AG20443 (cell line): ENCODE results near the gene ABHD2.
A peak's percentile ranks its signal among the peaks of the same experiment; 100 is the strongest.

Source experiments
- DNase-seq: peaks from one replicate; pipeline ENCODE4 v3.0.0; 2012; ENCODE audit warnings: low spot score, mixed read lengths

ABHD2 gene

DNA sequence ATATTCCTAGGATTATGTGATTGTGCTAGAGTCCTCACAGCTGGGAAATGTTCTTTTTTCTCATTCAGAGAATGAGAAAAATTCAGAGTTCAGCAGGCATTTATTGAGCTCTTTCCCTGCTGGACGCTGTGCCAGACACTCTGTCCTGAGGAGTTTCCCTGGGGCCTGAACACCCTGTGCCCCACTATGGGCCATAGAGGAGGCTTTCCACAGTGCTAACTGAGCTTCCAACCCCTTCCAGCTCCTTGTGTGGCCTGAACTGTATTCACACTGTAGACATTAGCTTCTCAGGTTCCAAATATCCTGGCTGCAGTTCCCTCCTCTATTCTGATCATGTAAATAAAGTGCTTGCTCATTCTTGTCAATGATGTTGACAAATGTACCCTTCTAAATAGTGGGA, 10.0 kb downstream of the ABHD2 start:
- DNase-seq, result no peak

DNA sequence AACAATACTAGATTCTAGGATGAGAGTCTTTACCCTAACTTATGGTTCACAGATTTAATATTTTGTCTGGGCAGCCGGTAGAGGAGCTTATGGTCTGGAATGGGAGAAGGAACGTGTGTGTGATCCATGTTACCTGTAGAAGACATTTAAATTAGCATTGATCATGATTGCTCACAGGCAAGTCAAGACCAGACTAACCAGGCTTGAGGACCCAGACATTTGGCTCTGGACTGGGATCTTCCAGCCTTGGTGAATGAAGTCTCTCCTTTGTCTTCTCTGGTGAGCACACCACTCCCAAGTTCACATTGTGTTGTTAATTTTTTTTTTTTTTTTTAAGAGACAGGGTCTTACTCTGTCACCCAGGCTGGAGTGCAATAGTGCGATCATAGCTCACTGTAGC, 11.7 kb downstream of the ABHD2 start:
- DNase-seq, result no peak

DNA sequence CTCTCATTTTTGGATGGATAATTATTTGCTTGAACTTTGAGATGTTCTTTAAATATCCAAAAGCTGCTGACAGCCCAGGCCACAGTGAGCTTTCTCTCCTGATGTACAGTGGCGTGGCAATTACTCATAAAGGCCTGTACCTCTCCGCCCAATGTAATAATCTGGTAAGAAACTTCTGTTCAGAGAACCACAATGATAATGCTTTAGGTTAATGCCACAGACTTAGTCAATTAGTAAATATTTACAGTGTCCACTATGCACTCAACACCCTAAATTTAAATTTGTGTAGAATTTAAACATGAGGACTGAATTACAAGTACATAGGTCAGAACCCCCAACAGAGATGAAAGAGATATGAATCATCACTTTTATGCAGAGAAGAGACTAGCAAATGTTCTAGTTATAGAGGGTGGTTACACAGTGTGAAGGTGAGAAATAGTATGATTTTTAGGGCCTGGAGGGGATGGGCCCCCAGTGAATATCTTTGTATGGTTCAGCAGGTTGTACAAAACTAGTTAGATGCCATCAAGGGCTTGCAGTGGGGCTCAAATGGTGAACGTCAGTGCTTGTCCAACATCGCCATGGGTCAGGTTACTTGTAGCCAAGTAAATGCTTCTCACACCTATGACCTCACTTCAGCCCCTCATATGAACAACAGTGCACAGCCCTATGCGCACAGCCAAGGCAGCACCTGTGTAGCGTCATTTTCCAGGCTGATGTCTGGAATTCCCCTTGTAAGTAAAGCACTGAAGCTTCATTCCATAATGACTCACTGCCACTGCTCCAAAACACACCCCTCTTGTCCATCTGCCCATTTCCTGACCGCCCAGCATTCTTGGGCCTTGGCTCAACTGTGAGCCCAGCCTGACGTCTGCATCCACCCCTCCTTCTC, 13.3 kb downstream of the ABHD2 start:
- peak; percentile 93 for DNase-seq

- DNase-seq, result no peak
Observed at GRCh38 chr15:89103481-89104171, 15.4 kb downstream of the ABHD2 start.

DNA sequence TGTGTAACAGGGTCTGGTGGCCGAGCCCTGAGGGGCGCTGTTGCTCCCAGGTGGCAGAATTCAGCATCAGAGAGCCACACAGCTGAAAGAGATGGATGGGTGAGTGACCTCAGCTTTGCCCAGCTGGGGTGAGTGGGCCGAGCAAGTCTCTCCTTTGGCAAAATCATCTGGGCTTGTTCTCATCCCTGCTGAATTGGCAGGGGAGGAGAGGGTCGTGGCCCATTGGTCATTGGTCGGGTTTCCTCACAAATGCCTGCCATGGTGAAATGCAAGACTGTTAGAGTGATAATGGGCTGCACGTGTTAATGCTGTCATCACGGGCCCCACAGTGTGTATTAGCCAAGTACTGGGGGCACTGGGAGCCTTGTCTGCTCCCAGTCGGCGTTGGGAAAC, 15.9 kb downstream of the ABHD2 start:
- no peak for DNase-seq

DNA sequence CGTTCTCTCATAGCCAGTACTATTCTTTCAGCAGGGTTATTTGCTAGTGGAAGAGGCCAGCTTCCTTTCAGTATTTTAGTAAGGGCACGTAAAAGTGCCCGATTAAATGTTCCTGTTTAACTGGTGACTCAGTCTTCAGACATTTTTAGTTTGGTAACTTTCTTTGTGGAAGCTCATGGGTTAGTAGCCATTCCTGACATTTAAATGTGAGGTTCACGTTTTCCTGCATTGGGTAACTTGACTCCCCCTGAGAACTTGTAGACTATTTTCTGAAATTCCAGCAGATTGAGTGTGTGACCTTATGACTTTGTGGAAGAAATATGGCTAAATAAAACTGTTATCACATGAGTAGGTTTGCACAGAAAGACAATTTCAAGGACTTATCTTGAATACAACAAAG, 16.9 kb downstream of the ABHD2 start:
- peak; percentile 74 for DNase-seq

DNA sequence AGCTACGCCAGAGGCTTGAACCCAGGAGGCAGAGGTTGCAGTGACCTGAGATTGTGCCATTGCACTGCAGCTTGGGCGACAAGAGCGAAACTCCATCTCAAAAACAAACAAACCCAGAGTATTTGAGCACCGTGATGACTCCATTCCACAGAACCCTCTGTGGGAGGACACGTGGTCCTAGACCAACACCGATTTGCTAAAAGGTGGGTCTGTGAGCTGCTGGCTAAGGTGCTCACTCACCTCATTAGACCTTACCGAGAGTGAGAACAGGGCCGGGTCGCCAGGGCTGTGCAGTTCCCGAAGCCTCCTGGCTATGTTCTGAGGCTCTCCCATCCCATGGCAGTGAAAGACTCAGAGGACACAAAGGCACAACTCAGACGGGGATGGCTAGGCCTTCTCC, 17.9 kb downstream of the ABHD2 start:
- no peak for DNase-seq

GRCh38 chr15:89107984-89108383, 19.7 kb downstream of the ABHD2 start:
- no peak for DNase-seq

DNA sequence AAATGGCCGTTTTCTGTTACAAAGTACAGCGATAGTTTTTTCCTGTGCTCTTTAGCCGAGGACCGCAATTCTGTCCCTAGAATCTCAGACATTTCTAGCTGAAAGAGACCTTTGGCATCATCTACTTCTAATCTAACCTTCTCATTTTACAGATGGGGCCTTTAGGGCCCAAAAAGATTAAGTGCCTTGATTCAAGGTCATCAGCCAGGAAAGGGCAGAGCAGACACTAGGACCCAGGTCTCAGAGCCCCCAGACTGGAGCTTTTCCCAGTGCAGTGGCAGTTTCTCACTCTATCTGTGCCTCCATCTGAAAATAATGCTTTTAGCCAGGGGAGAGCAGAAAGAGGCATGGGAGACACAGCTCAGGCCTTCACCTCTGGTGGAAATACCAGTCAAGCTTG, 20.6 kb downstream of the ABHD2 start:
- no peak for DNase-seq

GRCh38 chr15:89109238-89109637, 21.0 kb downstream of the ABHD2 start:
- DNase-seq, result no peak

DNA sequence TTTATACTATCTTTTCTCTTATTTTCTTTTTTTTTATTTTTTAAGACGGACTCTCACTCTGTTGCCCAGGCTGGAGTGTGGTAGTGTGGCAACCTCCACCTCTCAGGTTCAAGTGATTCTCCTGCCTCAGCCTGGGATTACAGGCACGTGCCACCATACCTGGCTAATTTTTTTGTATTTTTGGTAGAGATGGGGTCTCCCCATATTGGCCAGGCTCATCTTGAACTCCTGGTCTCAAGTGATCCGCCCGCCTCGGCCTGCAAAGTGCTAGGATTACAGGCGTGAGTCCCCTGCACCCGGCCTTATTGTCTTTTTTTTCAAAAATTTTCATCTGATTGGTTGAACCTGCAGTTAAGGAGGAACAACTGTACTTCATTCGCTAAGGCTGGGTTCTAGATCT, 21.8 kb downstream of the ABHD2 start:
- no peak for DNase-seq

- no peak for DNase-seq
Observed at GRCh38 chr15:89111352-89111751, 23.1 kb downstream of the ABHD2 start.

GRCh38 chr15:89111961-89112340, 23.7 kb downstream of the ABHD2 start:
- DNase-seq, result no peak

DNA sequence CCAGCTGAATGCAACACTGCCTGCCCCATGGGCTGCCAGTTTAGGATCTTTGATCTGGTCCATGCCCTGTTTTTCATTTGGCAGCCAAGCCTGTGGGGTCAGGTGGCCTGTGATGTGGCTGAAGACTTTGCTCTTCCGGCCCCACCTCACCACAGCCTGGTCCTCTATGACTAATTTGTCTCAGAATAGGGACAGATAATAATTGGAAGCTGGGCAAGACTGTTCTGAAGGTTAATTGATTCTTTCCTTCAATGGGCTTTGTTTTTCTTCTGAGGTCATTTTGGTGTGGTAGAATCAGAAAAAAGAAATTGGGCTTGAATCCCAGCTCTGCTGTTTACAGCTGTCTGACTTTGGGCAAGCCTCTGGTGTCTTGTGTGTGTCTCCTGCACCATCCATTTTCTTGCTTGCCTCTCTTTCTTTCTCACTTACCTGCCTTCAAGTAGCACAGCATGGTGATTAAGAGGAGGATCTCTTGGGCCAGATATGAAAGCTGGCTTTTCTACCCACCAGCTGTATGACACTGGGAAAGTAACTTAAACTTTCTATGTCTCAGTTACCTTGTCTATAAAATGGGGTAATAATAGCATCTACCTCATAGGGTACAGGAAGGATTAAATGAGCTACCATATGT, 24.2 kb downstream of the ABHD2 start:
- peak; percentile 56 for DNase-seq

- no peak for DNase-seq
Observed at GRCh38 chr15:89113296-89114024, 25.2 kb downstream of the ABHD2 start.

- peak; percentile 28 for DNase-seq
Observed at GRCh38 chr15:89114990-89115389, 26.7 kb downstream of the ABHD2 start.

- no peak for DNase-seq
Observed at GRCh38 chr15:89115547-89115946, 27.3 kb downstream of the ABHD2 start.

DNA sequence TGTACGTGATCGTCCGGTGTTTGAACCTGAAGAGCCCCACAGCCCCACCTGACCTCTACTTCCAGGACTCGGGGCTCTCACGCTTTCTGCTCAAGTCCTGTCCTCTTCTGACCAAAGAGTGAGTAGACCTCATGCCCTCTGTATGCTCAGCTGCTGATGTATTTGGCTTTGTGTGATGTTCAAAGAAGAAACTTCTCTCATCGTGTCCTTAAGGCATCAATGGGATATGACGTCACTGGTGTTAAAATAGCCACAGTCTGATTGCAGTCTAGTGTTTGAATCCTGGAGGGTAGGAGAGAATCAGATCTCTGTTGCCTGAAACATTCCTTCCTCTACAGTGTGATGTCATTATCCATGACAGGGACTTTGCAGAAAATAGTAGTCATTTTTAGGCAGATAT, 28.1 kb downstream of the ABHD2 start:
- no peak for DNase-seq

GRCh38 chr15:89117790-89118189, 29.5 kb downstream of the ABHD2 start:
- DNase-seq, result no peak

- no peak for DNase-seq
Observed at GRCh38 chr15:89118481-89118989, 30.3 kb downstream of the ABHD2 start.

GRCh38 chr15:89119489-89120478, 31.5 kb downstream of the ABHD2 start:
- DNase-seq, result peak; percentile 52
